Neural cell (in vitro differentiated cells): ENCODE data around the gene HOXC11. TPM values are rescaled to one million over a fixed set of nuclear protein-coding genes. Genes with fewer than 3 reads are reported as not detected.

Source experiments
- H2AFZ ChIP-seq: fragments of 200-600, 300-800 bp; sonication (generic), shearing (Covaris generic); 2 replicates; pipeline ENCODE4 v1.6.0; 2014; ENCODE audit warnings: low read depth, mild to moderate bottlenecking, antibody characterized with exemption, low read length, moderate library complexity
- H3F3A ChIP-seq: fragments of 200-600 bp; shearing (Covaris generic); 2 replicates; pipeline ENCODE4 v1.6.1; 2016; ENCODE audit warnings: mild to moderate bottlenecking, moderate library complexity, mixed read lengths, antibody characterized with exemption, low read length; ENCODE audit not compliant: insufficient read depth, poor library complexity, severe bottlenecking
- H3K27ac ChIP-seq: fragments of 200-600, 300-800 bp; sonication (generic), shearing (Covaris generic); 2 replicates; pipeline ENCODE4 v1.5.1; 2014; ENCODE audit warnings: mild to moderate bottlenecking, low read length, moderate library complexity
- H3K27me3 ChIP-seq: fragments of 300-800, 200-600 bp; sonication (generic), shearing (Covaris generic); 2 replicates; pipeline ENCODE4 v1.6.0; 2014; ENCODE audit warnings: mild to moderate bottlenecking, low read depth, low read length, moderate library complexity; ENCODE audit not compliant: insufficient read depth
- H3K36me3 ChIP-seq: fragments of 300-800, 200-600 bp; sonication (generic), shearing (Covaris generic); 2 replicates; pipeline ENCODE4 v1.5.1; 2014; ENCODE audit warnings: mild to moderate bottlenecking, antibody characterized with exemption, low read length, moderate library complexity; ENCODE audit not compliant: insufficient read depth
- H3K4me2 ChIP-seq: fragments of 300-800, 200-600 bp; sonication (generic), shearing (Covaris generic); 2 replicates; pipeline ENCODE4 v1.6.0; 2014; ENCODE audit warnings: mild to moderate bottlenecking, low read length
- H3K4me3 ChIP-seq: fragments of 300-800, 200-600 bp; sonication (generic), shearing (Covaris generic); 2 replicates; pipeline ENCODE4 v1.5.1; 2014; ENCODE audit warnings: mild to moderate bottlenecking, low read length, moderate library complexity
- H3K79me2 ChIP-seq: fragments of 200-600 bp; shearing (Covaris generic); replicated peaks from 2 replicates; pipeline ENCODE4 v1.6.0; 2014; ENCODE audit warnings: mild to moderate bottlenecking, low read length, moderate library complexity; ENCODE audit not compliant: insufficient read depth
- H3K9ac ChIP-seq: fragments of 300-800, 200-600 bp; sonication (generic), shearing (Covaris generic); 2 replicates; pipeline ENCODE4 v1.6.1; 2016; ENCODE audit warnings: mild to moderate bottlenecking, low read length, mixed read lengths
- H3K9me2 ChIP-seq: fragments of 200-600 bp; shearing (Covaris generic); 2 replicates; pipeline ENCODE4 v1.6.1; 2016; ENCODE audit warnings: mild to moderate bottlenecking, low read length, mixed read lengths; ENCODE audit not compliant: insufficient read depth
- H3K9me3 ChIP-seq: fragments of 200-600, 300-800 bp; sonication (generic), shearing (Covaris generic); 2 replicates; pipeline ENCODE4 v1.6.1; 2016; ENCODE audit warnings: mild to moderate bottlenecking, mixed run types, low read length, moderate library complexity, mixed read lengths
- H4K20me1 ChIP-seq: fragments of 200-600 bp; shearing (Covaris generic); 2 replicates; pipeline ENCODE4 v1.6.1; 2016; ENCODE audit warnings: mild to moderate bottlenecking, mixed run types; ENCODE audit not compliant: insufficient read depth
- EP300 ChIP-seq: fragments of 450-650 bp; conservative IDR thresholded peaks from 2 replicates; pipeline ENCODE4 v1.6.1; 2014; ENCODE audit warnings: antibody characterized with exemption, mild to moderate bottlenecking, moderate library complexity; ENCODE audit not compliant: poor library complexity, severe bottlenecking
- EZH2 ChIP-seq: fragments of 200-600, 300-800 bp; shearing (Covaris generic), sonication (generic); IDR thresholded peaks from 2 replicates; pipeline ENCODE4 v1.6.1; 2014; ENCODE audit warnings: antibody characterized with exemption, low read length, borderline replicate concordance, mild to moderate bottlenecking; ENCODE audit not compliant: insufficient read depth, poor library complexity, severe bottlenecking
- MXI1 ChIP-seq: fragments of 450-650 bp; conservative IDR thresholded peaks from 2 replicates; pipeline ENCODE4 v1.6.1; 2014; ENCODE audit warnings: antibody characterized with exemption, mild to moderate bottlenecking; ENCODE audit not compliant: poor library complexity, severe bottlenecking
- POLR2AphosphoS5 ChIP-seq: IDR thresholded peaks from 2 replicates; pipeline ENCODE4 v1.6.1; 2012
- RAD21 ChIP-seq: fragments of 450-650 bp; conservative IDR thresholded peaks from 2 replicates; pipeline ENCODE4 v1.6.1; 2014; ENCODE audit warnings: antibody characterized with exemption, mild to moderate bottlenecking, moderate library complexity
- REST ChIP-seq: IDR thresholded peaks from 2 replicates; pipeline ENCODE4 v1.6.1; 2012; ENCODE audit warnings: borderline replicate concordance
- SMC3 ChIP-seq: fragments of 450-650 bp; conservative IDR thresholded peaks from 2 replicates; pipeline ENCODE4 v1.6.1; 2014; ENCODE audit warnings: antibody characterized with exemption, mild to moderate bottlenecking, moderate library complexity; ENCODE audit not compliant: poor library complexity
- TAF1 ChIP-seq: IDR thresholded peaks from 2 replicates; pipeline ENCODE4 v1.6.1; 2012; ENCODE audit warnings: low read depth
- polyA plus RNA-seq: library from polyadenylated mRNA; depleted of rRNA; stranded (reverse); fragments of >200 nt; gene quantifications from 2 replicates; pipeline ENCODE4 v1.2.3, GENCODE V29; 2014
- TF ChIP-seq, protein P1 (sequence below): fragments of 450-650 bp; IDR thresholded peaks from 2 replicates; pipeline ENCODE4 v1.5.1; 2014; ENCODE audit warnings: antibody characterized with exemption, mild to moderate bottlenecking, moderate library complexity; ENCODE audit not compliant: poor library complexity, severe bottlenecking

HOXC11 gene
- polyA plus RNA-seq, 1 donor from 2014 or later = not detected

DNA sequence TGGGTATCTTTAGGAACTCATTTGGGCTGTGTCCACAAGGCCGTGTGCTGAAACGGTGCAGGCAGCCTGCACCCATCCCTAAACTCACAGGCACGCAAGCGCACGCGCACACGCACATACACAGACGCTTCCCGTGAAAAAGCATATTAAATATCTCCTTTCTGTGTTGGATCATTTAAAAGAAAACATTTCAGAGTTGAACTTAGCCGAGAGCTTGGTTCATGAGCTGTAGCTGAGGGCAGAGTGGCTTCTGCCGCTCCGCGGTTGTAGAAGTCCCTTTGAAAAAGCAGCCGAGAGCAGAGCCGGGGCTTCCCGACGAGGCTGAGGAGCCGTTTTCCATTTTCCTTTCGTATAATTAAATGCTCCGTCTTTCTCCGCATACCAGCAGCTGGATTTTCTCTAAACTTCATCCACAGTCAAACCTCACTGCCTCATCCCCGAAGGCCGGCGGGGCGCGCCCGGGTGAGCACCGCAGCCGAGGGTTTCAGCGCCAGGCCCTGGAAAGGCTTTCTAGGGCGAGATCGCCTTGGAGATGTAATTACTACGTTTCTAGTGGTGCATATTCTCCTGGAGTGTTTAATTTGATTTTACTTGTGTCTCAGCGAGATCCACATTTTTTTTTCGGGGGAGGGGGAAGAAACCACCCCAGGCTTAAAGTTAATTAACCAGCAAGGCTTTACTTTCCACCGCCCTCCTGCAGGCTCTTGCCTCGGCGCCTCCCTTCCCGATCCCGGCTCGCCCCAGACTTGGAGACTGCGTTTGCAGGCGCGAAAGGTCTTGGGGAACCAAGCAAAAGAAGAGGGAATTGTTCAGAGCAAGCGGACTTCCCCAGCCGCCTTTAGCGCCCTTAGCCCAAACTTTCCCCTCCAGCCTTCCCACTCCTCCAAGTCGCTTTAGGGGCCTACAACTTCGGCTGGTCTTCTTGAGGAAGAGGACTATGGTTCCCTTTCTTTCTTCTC is 37.3 kb upstream of the HOXC11 start:
- H3K27ac ChIP-seq = no peak overlapping the region
- no peak overlapping the region for H2AFZ ChIP-seq
- no peak overlapping the region for H3K9ac ChIP-seq
- H3K36me3 ChIP-seq = no peaks in the 10 kb centered on the region
- H3K27me3 ChIP-seq = peaks cover 100% of the 10 kb centered on the region
- TF ChIP-seq REST = no peak
- TF ChIP-seq, protein P1, sequence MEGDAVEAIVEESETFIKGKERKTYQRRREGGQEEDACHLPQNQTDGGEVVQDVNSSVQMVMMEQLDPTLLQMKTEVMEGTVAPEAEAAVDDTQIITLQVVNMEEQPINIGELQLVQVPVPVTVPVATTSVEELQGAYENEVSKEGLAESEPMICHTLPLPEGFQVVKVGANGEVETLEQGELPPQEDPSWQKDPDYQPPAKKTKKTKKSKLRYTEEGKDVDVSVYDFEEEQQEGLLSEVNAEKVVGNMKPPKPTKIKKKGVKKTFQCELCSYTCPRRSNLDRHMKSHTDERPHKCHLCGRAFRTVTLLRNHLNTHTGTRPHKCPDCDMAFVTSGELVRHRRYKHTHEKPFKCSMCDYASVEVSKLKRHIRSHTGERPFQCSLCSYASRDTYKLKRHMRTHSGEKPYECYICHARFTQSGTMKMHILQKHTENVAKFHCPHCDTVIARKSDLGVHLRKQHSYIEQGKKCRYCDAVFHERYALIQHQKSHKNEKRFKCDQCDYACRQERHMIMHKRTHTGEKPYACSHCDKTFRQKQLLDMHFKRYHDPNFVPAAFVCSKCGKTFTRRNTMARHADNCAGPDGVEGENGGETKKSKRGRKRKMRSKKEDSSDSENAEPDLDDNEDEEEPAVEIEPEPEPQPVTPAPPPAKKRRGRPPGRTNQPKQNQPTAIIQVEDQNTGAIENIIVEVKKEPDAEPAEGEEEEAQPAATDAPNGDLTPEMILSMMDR = no peak
- no peak for TF ChIP-seq SMC3
- TF ChIP-seq EP300 = no peak
- TF ChIP-seq TAF1 = no peak
- TF ChIP-seq EZH2 = no peak
- TF ChIP-seq POLR2AphosphoS5 = no peak
- TF ChIP-seq RAD21 = no peak
- no peak for TF ChIP-seq MXI1
- no peaks in the 10 kb centered on the region for H3F3A ChIP-seq
- no peaks in the 10 kb centered on the region for H3K9me3 ChIP-seq
- no peaks in the 10 kb centered on the region for H4K20me1 ChIP-seq
- peak overlapping the region; percentile 47 for H3K4me3 ChIP-seq
- no peaks in the 10 kb centered on the region for H3K79me2 ChIP-seq
- no peaks in the 10 kb centered on the region for H3K9me2 ChIP-seq
- no peak overlapping the region for H3K4me2 ChIP-seq

DNA sequence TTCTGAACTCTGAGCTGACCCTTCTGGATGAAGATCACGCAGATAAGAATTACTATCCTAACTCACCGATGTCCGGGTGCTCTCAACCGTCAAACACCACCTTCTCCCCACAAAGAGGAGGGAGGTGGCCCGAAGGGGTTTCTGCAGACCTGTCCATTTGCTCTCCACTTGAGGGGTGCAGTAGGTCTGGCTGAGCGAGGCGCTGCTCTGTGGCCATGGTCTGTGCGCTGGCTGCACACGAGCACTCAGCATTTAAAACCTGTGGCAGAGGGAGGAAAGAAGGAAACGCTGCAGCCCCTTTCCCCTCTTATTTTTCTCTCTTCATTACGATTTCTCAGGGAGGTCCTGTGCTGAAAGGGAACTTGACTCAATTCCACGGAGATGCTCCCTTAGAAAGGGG is 35.8 kb upstream of the HOXC11 start:
- no peak overlapping the region for H3K4me2 ChIP-seq
- H3K27me3 ChIP-seq = peaks cover 100% of the 10 kb centered on the region
- no peak overlapping the region for H2AFZ ChIP-seq
- no peak overlapping the region for H3K4me3 ChIP-seq
- H3K27ac ChIP-seq = no peak overlapping the region
- H3K79me2 ChIP-seq = no peaks in the 10 kb centered on the region
- no peak overlapping the region for H3K9ac ChIP-seq
- no peaks in the 10 kb centered on the region for H3F3A ChIP-seq
- H3K9me2 ChIP-seq = no peaks in the 10 kb centered on the region
- no peaks in the 10 kb centered on the region for H4K20me1 ChIP-seq
- no peaks in the 10 kb centered on the region for H3K9me3 ChIP-seq
- TF ChIP-seq EZH2 (no peak), REST (no peak), RAD21 (no peak), MXI1 (no peak), EP300 (no peak), SMC3 (no peak), TAF1 (no peak), POLR2AphosphoS5 (no peak)
- TF ChIP-seq, protein P1 = no peak
- no peaks in the 10 kb centered on the region for H3K36me3 ChIP-seq
